Small intestine (tissue), 7 donors: Measurements from ENCODE around the gene PDE1C. TPM values are rescaled to one million over a fixed set of nuclear protein-coding genes. Genes with fewer than 3 reads are reported as not detected.
A peak's percentile ranks its signal among the peaks of the same experiment; 100 is the strongest.

Experiments used
- DNase-seq, 2 donors: peaks; one replicate each; pipeline versions ENCODE4 v3.0.0 to v3.0.0-alpha.2; 2013
- FAIRE-seq: peaks from 2 replicates; lab custom pipeline; 2012; peaks lifted over from hg19 to GRCh38; lab: Jason Lieb, UNC
- H3K27ac ChIP-seq, 3 donors: one replicate each; pipeline ENCODE4 v1.5.1; 2013; ENCODE audit warnings: low read length in 2 of 3, mild to moderate bottlenecking in 2 of 3, control low read depth in 1 of 3, inconsistent platforms in 1 of 3, low read depth in 1 of 3, moderate library complexity in 1 of 3
- H3K27me3 ChIP-seq, 3 donors: one replicate each; pipeline ENCODE4 v1.6.1; 2013; ENCODE audit warnings: low read length in 3 of 3, inconsistent platforms in 1 of 3; ENCODE audit not compliant: control insufficient read depth in 3 of 3, insufficient read depth in 3 of 3
- H3K36me3 ChIP-seq, 3 donors: one replicate each; pipeline ENCODE4 v1.6.1; 2013; ENCODE audit warnings: low read length in 3 of 3, inconsistent platforms in 1 of 3, low read depth in 1 of 3, mild to moderate bottlenecking in 1 of 3, moderate library complexity in 1 of 3; ENCODE audit not compliant: control insufficient read depth in 3 of 3, insufficient read depth in 2 of 3
- H3K4me1 ChIP-seq, 3 donors: one replicate each; pipeline ENCODE4 v1.6.1; 2013; ENCODE audit warnings: low read length in 2 of 3, inconsistent platforms in 1 of 3, low read depth in 1 of 3, mild to moderate bottlenecking in 1 of 3, moderate library complexity in 1 of 3; ENCODE audit not compliant: control insufficient read depth in 3 of 3, insufficient read depth in 2 of 3
- H3K4me3 ChIP-seq, 3 donors: one replicate each; pipeline ENCODE4 v1.5.1; 2013; ENCODE audit warnings: low read length in 3 of 3, control low read depth in 1 of 3, inconsistent platforms in 1 of 3, low read depth in 1 of 3, mild to moderate bottlenecking in 1 of 3, moderate library complexity in 1 of 3
- H3K9me3 ChIP-seq, 2 donors: one replicate each; pipeline ENCODE4 v1.6.1; 2013; ENCODE audit warnings: low read depth in 1 of 2, low read length in 1 of 2; ENCODE audit not compliant: control insufficient read depth in 2 of 2, insufficient read depth in 1 of 2
- WGBS, 3 donors: extraction: QIAGEN DNeasy Blood & Tissue Kit; methylation state at CpG; one replicate each; pipeline ENCODE4 v1.1.7; 2013; 5-methylcytosine and 5-hydroxymethylcytosine counted together
- polyA plus RNA-seq, 4 donors: library from polyadenylated mRNA; stranded (reverse) in 3 of 4; unstranded in 1 of 4; fragments of 200-250 nt in 3 of 4; fragments of 120-200 nt in 1 of 4; gene quantifications; one replicate each; pipeline versions ENCODE4 v1.2.1 to v1.2.3, GENCODE V29; 2013
- donor health status: healthy with polysubstance abuse.
- donor health status: control.
- donor health status: control.
- donor health status: Bipolar disorder and iron deficiency.
- donor health status: healthy.

PDE1C gene
- polyA plus RNA-seq, 4 donors = 0.22 to 1.8 (median 0.66) TPM

- no peak overlapping the region for H3K4me3 ChIP-seq
- H3K36me3 ChIP-seq = no peaks in the 10 kb centered on the region
- no peak for FAIRE-seq
- DNase-seq = no peak
- peaks cover 0 to 42% (median 7%) of the 10 kb centered on the region in 3 donors for H3K27me3 ChIP-seq
- H3K27ac ChIP-seq = no peak overlapping the region
- no peaks in the 10 kb centered on the region for H3K9me3 ChIP-seq
- WGBS, 3 donors = 65 to 79% (median 78%) methylated on average over 2 of the region's 2 CpGs
- H3K4me1 ChIP-seq = peaks cover 0 to 2% (median 0%) of the 10 kb centered on the region in 3 donors
Observed at GRCh38 chr7:32072397-32072796, 2.2 kb upstream of the PDE1C start.

DNA sequence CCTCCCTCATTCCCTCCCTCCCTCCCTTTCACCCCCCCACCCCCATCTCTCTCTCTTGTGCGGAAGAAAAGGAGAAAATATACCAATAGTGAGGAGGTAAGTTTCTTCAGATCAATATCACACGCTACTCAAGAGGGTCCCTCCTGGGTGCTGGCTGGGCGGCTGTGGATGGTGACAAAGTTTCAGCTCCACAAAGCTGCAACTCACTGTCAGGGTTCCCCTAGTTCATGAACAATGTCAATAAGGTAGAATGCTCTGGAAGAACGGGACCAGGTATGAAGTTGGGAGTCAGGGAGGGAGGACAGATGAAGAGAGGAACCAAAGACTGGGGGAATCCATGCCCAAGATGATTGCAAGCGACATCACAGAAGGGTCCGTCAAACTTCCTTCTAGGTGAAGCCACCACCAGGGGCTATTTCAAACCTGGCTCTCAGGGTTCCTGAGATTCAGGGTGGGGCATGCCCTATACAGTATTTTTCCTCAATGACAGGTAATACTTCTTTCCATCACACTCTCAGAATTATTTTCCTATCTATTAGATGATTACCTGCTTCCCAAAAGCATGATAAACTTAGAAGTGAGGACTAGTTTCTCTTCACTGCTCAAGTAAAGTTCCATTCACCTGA, 1.4 kb upstream of the PDE1C start:
- H3K4me3 ChIP-seq = no peak overlapping the region
- DNase-seq (no peak), FAIRE-seq (no peak)
- peaks cover 0 to 43% (median 7%) of the 10 kb centered on the region in 3 donors for H3K27me3 ChIP-seq
- no peak overlapping the region for H3K27ac ChIP-seq
- H3K36me3 ChIP-seq = no peaks in the 10 kb centered on the region
- H3K4me1 ChIP-seq = peaks cover 0 to 2% (median 0%) of the 10 kb centered on the region in 3 donors
- 40 to 48% (median 41%) methylated on average over 5 to 6 of the region's 6 CpGs for WGBS, 3 donors
- no peaks in the 10 kb centered on the region for H3K9me3 ChIP-seq

DNA sequence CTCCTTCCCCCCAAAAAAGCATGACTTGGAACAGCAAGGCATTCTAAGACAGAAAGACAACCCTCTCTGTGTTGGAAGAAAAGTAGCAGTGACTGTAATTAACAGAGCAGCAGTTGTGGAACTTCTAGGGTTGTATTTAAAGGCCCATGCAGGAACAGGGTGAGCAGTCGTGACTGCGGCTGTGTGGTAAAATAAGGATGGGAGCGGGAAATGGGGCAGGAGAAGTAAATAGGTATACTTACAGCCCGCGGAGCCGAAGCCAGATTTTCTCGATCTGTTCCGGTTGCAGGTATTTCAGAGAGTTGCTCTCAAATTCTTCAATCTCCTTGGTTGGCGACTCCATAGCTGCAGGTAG, 179 bp downstream of the PDE1C start:
- 11 to 16% (median 14%) methylated on average over 9 of the region's 9 CpGs for WGBS, 3 donors
- FAIRE-seq (no peak), DNase-seq (peak in 1 of 2 donors; percentile 6)
- H3K36me3 ChIP-seq = no peaks in the 10 kb centered on the region
- no peak overlapping the region for H3K27ac ChIP-seq
- peaks cover 0 to 47% (median 7%) of the 10 kb centered on the region in 3 donors for H3K27me3 ChIP-seq
- no peaks in the 10 kb centered on the region for H3K9me3 ChIP-seq
- H3K4me3 ChIP-seq = peak overlapping the region in 1 of 3 donors; percentile 40
- peaks cover 0 to 2% (median 0%) of the 10 kb centered on the region in 3 donors for H3K4me1 ChIP-seq

GRCh38 chr7:32069116-32069650, 1.0 kb downstream of the PDE1C start:
- Histone ChIP-seq H3K27ac (no peak overlapping the region), H3K27me3 (peaks cover 0 to 47% (median 7%) of the 10 kb centered on the region in 3 donors), H3K4me1 (peaks cover 0 to 2% (median 0%) of the 10 kb centered on the region in 3 donors), H3K36me3 (no peaks in the 10 kb centered on the region), H3K9me3 (no peaks in the 10 kb centered on the region), H3K4me3 (no peak overlapping the region)
- no peak for DNase-seq
- FAIRE-seq = no peak

DNA sequence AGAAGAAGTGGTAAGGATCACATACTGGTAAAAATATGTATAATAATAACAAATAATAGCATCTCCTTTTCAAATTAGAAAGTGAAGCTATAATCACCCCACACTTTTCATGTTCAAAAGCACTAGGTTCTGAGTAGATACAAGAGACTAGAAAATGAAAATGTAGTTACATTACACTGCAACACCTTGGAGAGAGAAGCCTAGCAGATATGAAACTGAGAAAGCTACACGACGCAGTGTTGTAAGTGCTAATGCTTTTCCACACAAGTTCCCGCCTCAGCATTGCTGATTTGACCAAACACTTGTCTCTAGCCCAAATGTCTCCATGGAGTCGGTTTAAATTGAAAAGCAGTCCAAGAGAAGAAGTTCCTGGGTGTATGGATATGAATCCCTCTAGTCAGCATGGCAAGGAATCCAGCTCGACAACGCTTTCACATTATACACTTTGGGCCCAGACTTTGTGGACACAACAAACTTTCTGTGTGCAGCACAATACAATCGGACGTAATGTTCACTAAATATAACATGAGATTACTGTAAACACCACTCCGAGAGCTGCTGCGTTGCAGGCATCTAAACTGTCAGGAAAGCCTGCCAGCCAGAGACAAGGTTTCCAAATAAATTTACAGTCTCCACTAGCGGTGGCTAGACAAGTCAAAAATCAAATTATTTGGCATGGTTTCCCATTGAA, 1.7 kb downstream of the PDE1C start:
- H3K9me3 ChIP-seq = no peaks in the 10 kb centered on the region
- 64 to 82% (median 76%) methylated on average over 11 of the region's 11 CpGs for WGBS, 3 donors
- peaks cover 0 to 2% (median 0%) of the 10 kb centered on the region in 3 donors for H3K4me1 ChIP-seq
- FAIRE-seq (no peak), DNase-seq (no peak)
- H3K36me3 ChIP-seq = no peaks in the 10 kb centered on the region
- H3K27ac ChIP-seq = no peak overlapping the region
- peaks cover 0 to 47% (median 7%) of the 10 kb centered on the region in 3 donors for H3K27me3 ChIP-seq
- H3K4me3 ChIP-seq = no peak overlapping the region

DNA sequence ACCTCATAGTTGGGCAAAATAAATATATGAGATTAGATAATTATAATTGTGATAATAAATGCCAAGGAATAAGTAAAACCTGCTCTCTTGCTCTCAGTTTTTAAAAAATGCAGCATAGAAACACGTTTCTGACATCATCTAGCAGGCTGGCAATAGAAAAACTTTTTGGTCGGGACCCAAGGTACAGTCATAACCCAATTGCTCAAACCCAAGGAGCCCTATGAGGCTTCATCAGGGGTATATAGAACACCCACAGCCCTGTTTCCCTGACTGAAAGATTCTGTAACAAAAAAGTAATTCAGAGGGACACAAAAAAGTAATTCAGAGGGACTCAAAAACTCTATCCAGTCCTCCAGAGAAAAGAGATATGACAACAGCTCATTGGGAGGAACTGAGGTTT, 3.8 kb downstream of the PDE1C start:
- Histone ChIP-seq H3K27me3 (peaks cover 0 to 36% (median 7%) of the 10 kb centered on the region in 3 donors), H3K27ac (no peak overlapping the region), H3K4me1 (peaks cover 0 to 2% (median 0%) of the 10 kb centered on the region in 3 donors), H3K36me3 (no peaks in the 10 kb centered on the region), H3K9me3 (no peaks in the 10 kb centered on the region), H3K4me3 (no peak overlapping the region)
- DNase-seq (no peak), FAIRE-seq (no peak)
- 35 to 56% (median 42%) methylated on average over 2 of the region's 2 CpGs for WGBS, 3 donors

GRCh38 chr7:32063614-32064013, 6.6 kb downstream of the PDE1C start:
- Histone ChIP-seq H3K4me1 (no peaks in the 10 kb centered on the region), H3K9me3 (no peaks in the 10 kb centered on the region), H3K27ac (no peak overlapping the region), H3K36me3 (no peaks in the 10 kb centered on the region), H3K4me3 (no peak overlapping the region), H3K27me3 (peaks cover 0 to 9% (median 0%) of the 10 kb centered on the region in 3 donors)
- WGBS, 3 donors = 90 to 93% (median 90%) methylated on average over 5 of the region's 5 CpGs
- DNase-seq (no peak), FAIRE-seq (no peak)

DNA sequence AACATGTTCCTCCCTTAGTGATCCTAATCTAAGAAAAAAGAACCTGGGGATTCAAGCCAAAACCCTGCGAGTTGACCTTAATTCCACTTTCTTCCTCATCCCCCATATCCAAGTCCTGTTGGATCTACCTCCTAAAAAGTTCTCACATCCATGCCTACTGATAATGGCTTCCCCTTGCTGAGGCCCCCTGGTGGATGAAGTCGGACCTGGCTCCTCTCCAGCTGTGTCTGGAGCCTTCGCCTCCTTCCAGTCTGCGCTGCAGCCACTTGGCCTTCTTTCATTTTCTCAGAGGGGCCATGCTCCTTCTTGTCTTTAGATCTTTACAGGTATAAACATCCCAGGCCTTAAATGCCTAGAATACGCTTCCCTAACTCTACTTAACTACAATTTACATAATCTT, 8.1 kb downstream of the PDE1C start:
- Histone ChIP-seq H3K27me3 (peaks cover 0 to 4% (median 0%) of the 10 kb centered on the region in 3 donors), H3K36me3 (no peaks in the 10 kb centered on the region), H3K27ac (no peak overlapping the region), H3K4me3 (no peak overlapping the region), H3K4me1 (no peaks in the 10 kb centered on the region), H3K9me3 (no peaks in the 10 kb centered on the region)
- FAIRE-seq (no peak), DNase-seq (peak; percentile 38 to 52)
- WGBS, 3 donors = 62 to 68% (median 64%) methylated on average over 5 of the region's 5 CpGs
